ENCODE results near the gene MAP4K1. TPM values are rescaled to one million over a fixed set of nuclear protein-coding genes. Genes with fewer than 3 reads are reported as not detected.

MAP4K1 gene
- polyA plus RNA-seq, 3 donors: 19.8 to 41.3 (median 22.4) TPM

- Histone ChIP-seq H3K4me2 (replicated peaks; ENCODE audit: extremely low read depth, low read length, poor library complexity, severe bottlenecking) (no peak overlapping the region), H3K4me1 (ENCODE audit: control insufficient read depth in 1 of 2, insufficient read depth in 2 of 2, low read length in 2 of 2) (peaks cover 17 to 20% of the 10 kb centered on the region in 2 donors), H3K36me3 (replicated peaks in 1 of 2; ENCODE audit: control insufficient read depth in 1 of 2, insufficient read depth in 2 of 2, low read length in 2 of 2) (no peaks in the 10 kb centered on the region), H3K79me2 (ENCODE audit: insufficient read depth, low read length) (no peaks in the 10 kb centered on the region), H3K9me3 (replicated peaks in 1 of 2; ENCODE audit: control insufficient read depth in 1 of 2, insufficient read depth in 1 of 2, low read length in 2 of 2) (no peaks in the 10 kb centered on the region), H3K4me3 (replicated peaks in 1 of 3; ENCODE audit: low read depth in 2 of 3, low read length in 3 of 3) (no peak overlapping the region), H3K27me3 (ENCODE audit: control insufficient read depth in 2 of 2, insufficient read depth in 2 of 2, low read length in 2 of 2) (no peaks in the 10 kb centered on the region), H3K9ac (ENCODE audit: insufficient read depth, low read length, poor library complexity, severe bottlenecking) (no peak overlapping the region), H4K20me1 (ENCODE audit: insufficient read depth, low read length) (no peaks in the 10 kb centered on the region), H3K27ac (ENCODE audit: low read depth in 1 of 2, low read length in 2 of 2) (no peak overlapping the region), H2AFZ (ENCODE audit: insufficient read depth, low read depth, low read length, poor library complexity, severe bottlenecking) (no peak overlapping the region)
- TF ChIP-seq, protein P1, sequence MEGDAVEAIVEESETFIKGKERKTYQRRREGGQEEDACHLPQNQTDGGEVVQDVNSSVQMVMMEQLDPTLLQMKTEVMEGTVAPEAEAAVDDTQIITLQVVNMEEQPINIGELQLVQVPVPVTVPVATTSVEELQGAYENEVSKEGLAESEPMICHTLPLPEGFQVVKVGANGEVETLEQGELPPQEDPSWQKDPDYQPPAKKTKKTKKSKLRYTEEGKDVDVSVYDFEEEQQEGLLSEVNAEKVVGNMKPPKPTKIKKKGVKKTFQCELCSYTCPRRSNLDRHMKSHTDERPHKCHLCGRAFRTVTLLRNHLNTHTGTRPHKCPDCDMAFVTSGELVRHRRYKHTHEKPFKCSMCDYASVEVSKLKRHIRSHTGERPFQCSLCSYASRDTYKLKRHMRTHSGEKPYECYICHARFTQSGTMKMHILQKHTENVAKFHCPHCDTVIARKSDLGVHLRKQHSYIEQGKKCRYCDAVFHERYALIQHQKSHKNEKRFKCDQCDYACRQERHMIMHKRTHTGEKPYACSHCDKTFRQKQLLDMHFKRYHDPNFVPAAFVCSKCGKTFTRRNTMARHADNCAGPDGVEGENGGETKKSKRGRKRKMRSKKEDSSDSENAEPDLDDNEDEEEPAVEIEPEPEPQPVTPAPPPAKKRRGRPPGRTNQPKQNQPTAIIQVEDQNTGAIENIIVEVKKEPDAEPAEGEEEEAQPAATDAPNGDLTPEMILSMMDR (IDR thresholded peaks at IDR 0.05): no peak
- H3K4me3 Mint-ChIP-seq: no peak overlapping the region
- no peaks in the 10 kb centered on the region for H3K36me3 Mint-ChIP-seq
- no peak for DNase-seq
- peaks cover 0 to 2% (median 0%) of the 10 kb centered on the region in 7 donors for H3K9me3 Mint-ChIP-seq
- H3K4me1 Mint-ChIP-seq: peaks cover 20% of the 10 kb centered on the region
- intact Hi-C loops (cut with micrococcal nuclease): no loop called here
- peaks cover 0 to 9% (median 0%) of the 10 kb centered on the region in 3 donors for H3K27me3 Mint-ChIP-seq (ENCODE audit: low read depth in 3 of 3)
- no peak overlapping the region for H3K27ac Mint-ChIP-seq
- 100% methylated on average over 7 of the region's 11 CpGs for WGBS (ENCODE audit: insufficient coverage)
Observed at GRCh38 chr19:38577826-38578225, 39.9 kb downstream of the MAP4K1 start.

DNA sequence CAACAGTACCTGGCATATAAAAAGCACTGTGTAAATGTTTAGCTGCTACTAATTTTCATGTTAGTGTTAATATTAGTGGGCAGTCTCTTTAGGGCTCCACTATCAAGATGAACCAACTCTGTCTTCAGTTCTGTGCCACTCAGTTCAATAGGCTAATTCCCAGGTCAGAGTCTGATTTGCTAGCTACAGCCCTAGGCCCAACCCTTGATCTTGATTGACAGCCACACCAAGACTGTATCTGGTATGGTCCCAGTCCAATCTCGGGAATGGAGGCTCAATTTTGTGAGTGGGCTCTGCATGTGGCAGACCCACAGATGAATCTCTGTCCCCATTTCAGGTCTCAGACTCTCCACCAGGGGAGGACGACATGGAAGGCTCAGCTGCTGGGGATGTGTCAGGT lies 46.1 kb downstream of the MAP4K1 start:
- TF ChIP-seq, protein P1 (IDR thresholded peaks at IDR 0.05): no peak
- peaks cover 2 to 21% (median 10%) of the 10 kb centered on the region in 3 donors for H3K27me3 Mint-ChIP-seq (ENCODE audit: low read depth in 3 of 3)
- peaks cover 0 to 2% of the 10 kb centered on the region in 2 donors for H3K27me3 ChIP-seq (ENCODE audit: control insufficient read depth in 2 of 2, insufficient read depth in 2 of 2, low read length in 2 of 2)

More for the DNA sequence above, 46.1 kb downstream of the MAP4K1 start:
- Mint-ChIP-seq H3K9me3 (no peaks in the 10 kb centered on the region), H3K36me3 (no peaks in the 10 kb centered on the region), H3K27ac (no peak overlapping the region), H3K4me1 (peaks cover 2% of the 10 kb centered on the region), H3K4me3 (no peak overlapping the region)
- Histone ChIP-seq H3K36me3 (replicated peaks in 1 of 2; ENCODE audit: control insufficient read depth in 1 of 2, insufficient read depth in 2 of 2, low read length in 2 of 2) (no peaks in the 10 kb centered on the region), H3K4me2 (replicated peaks; ENCODE audit: extremely low read depth, low read length, poor library complexity, severe bottlenecking) (no peak overlapping the region), H3K9me3 (replicated peaks in 1 of 2; ENCODE audit: control insufficient read depth in 1 of 2, insufficient read depth in 1 of 2, low read length in 2 of 2) (no peaks in the 10 kb centered on the region), H3K79me2 (ENCODE audit: insufficient read depth, low read length) (no peaks in the 10 kb centered on the region), H3K27ac (ENCODE audit: low read depth in 1 of 2, low read length in 2 of 2) (no peak overlapping the region), H3K9ac (ENCODE audit: insufficient read depth, low read length, poor library complexity, severe bottlenecking) (no peak overlapping the region), H2AFZ (ENCODE audit: insufficient read depth, low read depth, low read length, poor library complexity, severe bottlenecking) (no peak overlapping the region), H4K20me1 (ENCODE audit: insufficient read depth, low read length) (no peaks in the 10 kb centered on the region), H3K4me1 (ENCODE audit: control insufficient read depth in 1 of 2, insufficient read depth in 2 of 2, low read length in 2 of 2) (peaks cover 0 to 4% of the 10 kb centered on the region in 2 donors), H3K4me3 (replicated peaks in 1 of 3; ENCODE audit: low read depth in 2 of 3, low read length in 3 of 3) (no peak overlapping the region)
- 100% methylated on average over 1 of the region's 2 CpGs for WGBS (ENCODE audit: insufficient coverage)
- intact Hi-C loops (cut with micrococcal nuclease): no loop called here
- no peak for DNase-seq

Data from CD14-positive monocyte (primary cell).